PFSK-1 (cell line): Measurements from ENCODE around the gene HTATIP2.

ENCODE experiments used
- FOXP2 ChIP-seq: optimal IDR thresholded peaks from 2 replicates; pipeline ENCODE3; 2011; ENCODE audit warnings: borderline replicate concordance, control low read depth, inconsistent platforms; ENCODE audit not compliant: insufficient read depth; ENCODE audit errors: extremely low read length, extremely low read depth
- POLR2AphosphoS5 ChIP-seq: IDR thresholded peaks from 2 replicates; pipeline ENCODE4 v1.6.1; 2012; ENCODE audit warnings: low read depth, mild to moderate bottlenecking, control low read depth, low read length, moderate library complexity
- REST ChIP-seq, 2 experiments: IDR thresholded peaks; 2 replicates each; pipeline versions ENCODE4 v1.6.1 to v1.8.0; 2011 to 2012; ENCODE audit warnings: low read depth in 2 of 2, low read length in 2 of 2, control low read depth in 1 of 2, inconsistent platforms in 1 of 2, mild to moderate bottlenecking in 1 of 2, moderate library complexity in 1 of 2; ENCODE audit not compliant: insufficient read depth in 1 of 2
- SIN3A ChIP-seq: IDR thresholded peaks from 2 replicates; pipeline ENCODE4 v1.6.1; 2012; ENCODE audit warnings: mild to moderate bottlenecking, low read length, moderate library complexity, borderline replicate concordance; ENCODE audit not compliant: insufficient read depth
- TAF1 ChIP-seq: IDR thresholded peaks from 2 replicates; pipeline ENCODE4 v1.6.1; 2012; ENCODE audit warnings: low read length, control low read depth, borderline replicate concordance; ENCODE audit not compliant: insufficient read depth

Gene HTATIP2

GRCh38 chr11:20417771-20418170, 54.3 kb downstream of the HTATIP2 start:
- TF ChIP-seq REST (IDR thresholded peaks at IDR 0.05; ENCODE audit: insufficient read depth in 1 of 2, low read depth in 2 of 2, low read length in 2 of 2) (no peak), TAF1 (no peak), POLR2AphosphoS5 (no peak), SIN3A (no peak), FOXP2 (no peak)

- TF ChIP-seq REST (IDR thresholded peaks at IDR 0.05; ENCODE audit: insufficient read depth in 1 of 2, low read depth in 2 of 2, low read length in 2 of 2) = no peak
- TF ChIP-seq FOXP2 = no peak
- no peak for TF ChIP-seq POLR2AphosphoS5
- no peak for TF ChIP-seq TAF1
- no peak for TF ChIP-seq SIN3A
Observed at GRCh38 chr11:20421946-20422345, 58.4 kb downstream of the HTATIP2 start.

GRCh38 chr11:20429216-20429615, 65.7 kb downstream of the HTATIP2 start:
- TF ChIP-seq POLR2AphosphoS5 (no peak), SIN3A (no peak), FOXP2 (no peak), REST (IDR thresholded peaks at IDR 0.05; ENCODE audit: insufficient read depth in 1 of 2, low read depth in 2 of 2, low read length in 2 of 2) (no peak), TAF1 (no peak)
